GM23338 (cell line): ENCODE data around the gene MIEN1.

Experiments used
- CREB1 ChIP-seq: fragments of 250-450 bp; sonication (Bioruptor Pico); IDR thresholded peaks from 2 replicates; pipeline ENCODE4 v1.5.0; 2020; ENCODE audit warnings: low read depth, mild to moderate bottlenecking, moderate library complexity
- CTCF ChIP-seq, 2 experiments: fragments of 200-600 bp in 1 of 2; sonication (generic) in 1 of 2; conservative IDR thresholded peaks; 2 replicates each; pipeline versions ENCODE4 v1.5.1 to v1.6.1; 2016 to 2017; ENCODE audit warnings: antibody characterized with exemption in 2 of 2, low read depth in 2 of 2, mild to moderate bottlenecking in 2 of 2, moderate library complexity in 1 of 2
- ETS1 ChIP-seq: IDR thresholded peaks from 2 replicates; pipeline ENCODE4 v1.6.1; 2016; ENCODE audit warnings: antibody characterized with exemption
- EZH2 ChIP-seq: fragments of 200-600 bp; sonication (generic); IDR thresholded peaks from one replicate; pipeline ENCODE4 v1.8.0; 2017; ENCODE audit warnings: antibody characterized with exemption, mild to moderate bottlenecking, low read depth; ENCODE audit not compliant: unreplicated experiment
- EZH2phosphoT487 ChIP-seq: fragments of 200-600 bp; sonication (generic); IDR thresholded peaks from one replicate; pipeline ENCODE4 v1.8.1; 2018; ENCODE audit warnings: antibody characterized with exemption; ENCODE audit not compliant: unreplicated experiment
- JUNB ChIP-seq: IDR thresholded peaks from one replicate; pipeline ENCODE4 v1.6.1; 2016; ENCODE audit warnings: antibody characterized with exemption; ENCODE audit not compliant: unreplicated experiment
- NANOG ChIP-seq: IDR thresholded peaks from 2 replicates; pipeline ENCODE4 v1.6.1; 2016; ENCODE audit warnings: antibody characterized with exemption, borderline replicate concordance
- POLR2AphosphoS5 ChIP-seq: IDR thresholded peaks from 2 replicates; pipeline ENCODE4 v1.6.1; 2016; ENCODE audit warnings: antibody characterized with exemption, low read depth
- REST ChIP-seq: IDR thresholded peaks from one replicate; pipeline ENCODE4 v1.6.1; 2018; ENCODE audit warnings: antibody characterized with exemption; ENCODE audit not compliant: unreplicated experiment
- STAT1 ChIP-seq: IDR thresholded peaks from one replicate; pipeline ENCODE4 v1.6.1; 2016; ENCODE audit warnings: antibody characterized with exemption; ENCODE audit not compliant: unreplicated experiment
- ZNF114 ChIP-seq: fragments of 250-450 bp; sonication (Bioruptor Pico); IDR thresholded peaks from 2 replicates; pipeline ENCODE4 v1.5.0; 2020; ENCODE audit warnings: mild to moderate bottlenecking, moderate library complexity
- ZNF331 ChIP-seq: fragments of 250-450 bp; sonication (Bioruptor Pico); IDR thresholded peaks from 2 replicates; pipeline ENCODE4 v1.5.0; 2020; ENCODE audit warnings: low read depth, mild to moderate bottlenecking, moderate library complexity
- ZNF462 ChIP-seq: fragments of 250-450 bp; sonication (Bioruptor Pico); IDR thresholded peaks from 2 replicates; pipeline ENCODE4 v1.5.0; 2020; ENCODE audit warnings: mild to moderate bottlenecking, moderate library complexity

- no peak for TF ChIP-seq CTCF (conservative IDR thresholded peaks at IDR 0.05; ENCODE audit: low read depth in 2 of 2)
- no peak for TF ChIP-seq POLR2AphosphoS5
- no peak for TF ChIP-seq EZH2phosphoT487
- no peak for TF ChIP-seq EZH2
- no peak for TF ChIP-seq REST
- TF ChIP-seq ZNF331 (CRISPR knock-in tag), result no peak
- TF ChIP-seq CREB1 (CRISPR knock-in tag), result no peak
- no peak for TF ChIP-seq JUNB
- no peak for TF ChIP-seq NANOG
- TF ChIP-seq STAT1, result no peak
- TF ChIP-seq ZNF462 (CRISPR knock-in tag), result no peak
- TF ChIP-seq ZNF114, result no peak
- TF ChIP-seq ETS1, result no peak
Observed at GRCh38 chr17:39701012-39701783, 29.1 kb downstream of the MIEN1 start.
